Prostate gland (tissue), 2 donors: ENCODE results near the gene FOXP2. TPM values are rescaled to one million over a fixed set of nuclear protein-coding genes. Genes with fewer than 3 reads are reported as not detected.

ENCODE experiments used
- DNase-seq: peaks from one replicate; pipeline ENCODE4 v3.0.0-alpha.2; 2019; ENCODE audit warnings: low spot score
- H3K27ac ChIP-seq, 2 donors: fragments of 200-600 bp; sonication (generic); 2 replicates each; pipeline ENCODE4 v1.5.1; 2017 to 2019
- H3K27me3 ChIP-seq: fragments of 200-600 bp; sonication (generic); replicated peaks from 2 replicates; pipeline ENCODE4 v1.5.1; 2019; ENCODE audit not compliant: insufficient read depth
- H3K36me3 ChIP-seq, 2 donors: fragments of 200-600 bp; sonication (generic); 1 replicate in 1 of 2; 2 replicates in 1 of 2; pipeline versions ENCODE4 v1.5.1 to v1.8.1; 2017 to 2019
- H3K4me1 ChIP-seq: fragments of 200-600 bp; sonication (generic); replicated peaks from 2 replicates; pipeline ENCODE4 v1.5.1; 2019
- H3K4me3 ChIP-seq, 2 donors: fragments of 200-600 bp; sonication (generic); 2 replicates each; pipeline ENCODE4 v1.5.1; 2017 to 2019
- H3K9me3 ChIP-seq: fragments of 200-600 bp; sonication (generic); 2 replicates; pipeline ENCODE4 v1.5.1; 2017
- POLR2A ChIP-seq: fragments of 450-650 bp; IDR thresholded peaks from one replicate; pipeline ENCODE4 v1.6.1; 2016; ENCODE audit warnings: antibody characterized with exemption, mild to moderate bottlenecking
- POLR2AphosphoS5 ChIP-seq: sonication (generic); formaldehyde crosslinking; IDR thresholded peaks from one replicate; pipeline ENCODE4 v1.6.1; 2017; ENCODE audit warnings: antibody characterized with exemption
- WGBS: methylation state at CpG from one replicate; pipeline ENCODE4 v1.1.5; 2018; 5-methylcytosine and 5-hydroxymethylcytosine counted together
- intact Hi-C: fragments of 100-400 bp; cut with DNase I; formaldehyde crosslinking; loops from one replicate; pipeline ENCODE4 v1.14.2; 2022
- total RNA-seq, 2 donors: library from RNA; depleted of rRNA; stranded (reverse); fragments of >200 nt; gene quantifications; one replicate each; pipeline ENCODE4 v1.1.0, GENCODE V29; 2016
- TF ChIP-seq, protein P1 (sequence below), 4 experiments: fragments of 200-600 bp in 2 of 4; fragments of 450-650 bp in 2 of 4; sonication (generic) in 2 of 4; IDR thresholded peaks; 1 replicate in 3 of 4; 2 replicates in 1 of 4; pipeline ENCODE4 v1.5.1; 2016 to 2019; ENCODE audit warnings: antibody characterized with exemption in 4 of 4, mild to moderate bottlenecking in 2 of 4, moderate library complexity in 2 of 4

Gene FOXP2
- total RNA-seq, 2 donors from 2014 or later, result 4.9 to 5.6 TPM

DNA sequence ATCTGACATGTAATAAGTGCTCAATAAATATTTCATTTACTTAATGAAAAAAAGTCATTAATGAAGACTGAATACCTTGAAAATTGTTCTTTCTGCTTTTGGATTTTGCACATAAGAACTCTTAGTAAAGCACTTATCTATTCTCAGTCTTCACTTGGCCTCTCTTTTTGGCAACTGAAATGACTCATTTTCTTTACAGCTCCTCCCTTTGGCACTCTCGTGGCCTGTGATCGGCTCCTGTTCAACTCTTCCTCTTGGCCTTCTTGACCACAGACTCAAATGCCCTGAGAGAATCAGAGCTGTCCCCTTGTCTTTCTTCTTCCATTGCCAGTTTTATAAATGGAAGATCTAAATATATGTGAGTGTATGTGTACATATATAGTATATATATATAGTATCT lies 54.2 kb downstream of the FOXP2 start:
- intact Hi-C loops, result no loop called here
- Histone ChIP-seq H3K27me3 (no peaks in the 10 kb centered on the region), H3K27ac (no peak overlapping the region), H3K4me3 (no peak overlapping the region), H3K9me3 (no peaks in the 10 kb centered on the region), H3K4me1 (no peaks in the 10 kb centered on the region), H3K36me3 (no peaks in the 10 kb centered on the region)
- WGBS, result 81% methylated on average over 2 of the region's 2 CpGs
- TF ChIP-seq POLR2AphosphoS5 (no peak), POLR2A (no peak)
- TF ChIP-seq, protein P1, sequence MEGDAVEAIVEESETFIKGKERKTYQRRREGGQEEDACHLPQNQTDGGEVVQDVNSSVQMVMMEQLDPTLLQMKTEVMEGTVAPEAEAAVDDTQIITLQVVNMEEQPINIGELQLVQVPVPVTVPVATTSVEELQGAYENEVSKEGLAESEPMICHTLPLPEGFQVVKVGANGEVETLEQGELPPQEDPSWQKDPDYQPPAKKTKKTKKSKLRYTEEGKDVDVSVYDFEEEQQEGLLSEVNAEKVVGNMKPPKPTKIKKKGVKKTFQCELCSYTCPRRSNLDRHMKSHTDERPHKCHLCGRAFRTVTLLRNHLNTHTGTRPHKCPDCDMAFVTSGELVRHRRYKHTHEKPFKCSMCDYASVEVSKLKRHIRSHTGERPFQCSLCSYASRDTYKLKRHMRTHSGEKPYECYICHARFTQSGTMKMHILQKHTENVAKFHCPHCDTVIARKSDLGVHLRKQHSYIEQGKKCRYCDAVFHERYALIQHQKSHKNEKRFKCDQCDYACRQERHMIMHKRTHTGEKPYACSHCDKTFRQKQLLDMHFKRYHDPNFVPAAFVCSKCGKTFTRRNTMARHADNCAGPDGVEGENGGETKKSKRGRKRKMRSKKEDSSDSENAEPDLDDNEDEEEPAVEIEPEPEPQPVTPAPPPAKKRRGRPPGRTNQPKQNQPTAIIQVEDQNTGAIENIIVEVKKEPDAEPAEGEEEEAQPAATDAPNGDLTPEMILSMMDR (IDR thresholded peaks at IDR 0.05), result no peak
- DNase-seq, result no peak

DNA sequence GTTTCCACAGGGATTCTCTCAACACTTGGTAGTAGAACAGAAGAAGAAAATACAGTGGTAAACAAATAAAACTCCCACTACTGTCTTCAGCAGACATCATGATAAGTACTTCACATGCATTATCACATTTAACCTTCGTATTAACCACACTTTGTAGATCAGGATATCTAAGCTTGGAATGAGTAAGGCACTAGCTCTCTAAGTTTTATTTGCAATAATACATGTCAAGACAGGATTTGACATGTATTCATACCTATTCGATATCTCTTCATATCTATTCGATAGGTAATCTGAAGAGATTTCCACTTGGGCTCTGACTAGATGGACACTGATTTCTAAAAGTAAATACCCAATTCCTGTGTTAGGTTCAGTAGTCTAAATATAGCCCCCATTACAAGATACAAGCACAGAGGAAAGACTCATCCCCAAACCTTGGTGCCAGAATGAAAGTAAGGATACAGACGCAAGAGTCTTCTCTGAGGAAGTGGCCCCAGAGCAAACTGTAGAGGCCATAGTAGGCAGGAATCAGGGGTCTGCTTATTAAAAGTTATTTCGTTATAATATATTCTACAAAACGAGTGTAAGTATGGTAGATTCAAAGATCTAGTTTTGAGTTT lies 58.4 kb downstream of the FOXP2 start:
- no peaks in the 10 kb centered on the region for H3K9me3 ChIP-seq
- no peaks in the 10 kb centered on the region for H3K27me3 ChIP-seq
- no peak for DNase-seq
- H3K4me1 ChIP-seq, result no peaks in the 10 kb centered on the region
- TF ChIP-seq, protein P1 (IDR thresholded peaks at IDR 0.05), result no peak
- TF ChIP-seq POLR2A, result no peak
- TF ChIP-seq POLR2AphosphoS5, result no peak
- no peak overlapping the region for H3K27ac ChIP-seq
- WGBS, result 85% methylated on average over 6 of the region's 6 CpGs
- intact Hi-C loops, result no loop called here
- H3K4me3 ChIP-seq, result no peak overlapping the region
- H3K36me3 ChIP-seq, result no peaks in the 10 kb centered on the region

DNA sequence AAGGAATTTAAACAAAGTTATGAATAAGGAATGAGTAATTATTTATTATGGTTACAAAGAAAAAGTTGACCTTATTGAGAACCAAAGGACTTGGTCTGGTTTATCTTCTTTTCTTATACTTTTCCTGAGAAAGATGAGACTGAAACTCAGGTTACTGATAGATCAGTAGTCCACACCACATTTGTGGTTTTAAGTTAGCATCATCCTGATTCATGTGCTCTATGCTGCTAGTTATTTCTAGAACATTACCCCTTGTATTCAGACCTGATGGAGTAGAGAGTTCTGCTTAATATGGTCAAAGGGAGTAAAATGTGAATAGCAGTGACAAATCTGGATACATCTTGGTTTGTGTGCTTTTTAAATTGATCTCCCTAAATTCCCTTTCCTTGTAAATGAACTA lies 63.8 kb downstream of the FOXP2 start:
- Histone ChIP-seq H3K4me1 (no peaks in the 10 kb centered on the region), H3K27ac (no peak overlapping the region), H3K9me3 (no peaks in the 10 kb centered on the region), H3K4me3 (no peak overlapping the region), H3K36me3 (no peaks in the 10 kb centered on the region), H3K27me3 (no peaks in the 10 kb centered on the region)
- TF ChIP-seq POLR2A, result no peak
- TF ChIP-seq, protein P1 (IDR thresholded peaks at IDR 0.05), result no peak
- no peak for TF ChIP-seq POLR2AphosphoS5
- intact Hi-C loops, result no loop called here
- DNase-seq, result no peak

- 36% methylated on average over 2 of the region's 2 CpGs for WGBS
- Histone ChIP-seq H3K9me3 (no peaks in the 10 kb centered on the region), H3K36me3 (no peaks in the 10 kb centered on the region), H3K27me3 (no peaks in the 10 kb centered on the region), H3K4me3 (no peak overlapping the region), H3K27ac (no peak overlapping the region), H3K4me1 (no peaks in the 10 kb centered on the region)
- intact Hi-C loops, result no loop called here
- TF ChIP-seq POLR2AphosphoS5 (no peak), POLR2A (no peak)
- TF ChIP-seq, protein P1 (IDR thresholded peaks at IDR 0.05), result no peak
- no peak for DNase-seq
Measured at GRCh38 chr7:114481999-114482398, 67.4 kb downstream of the FOXP2 start.

- no peaks in the 10 kb centered on the region for H3K27me3 ChIP-seq
- no peak for DNase-seq
- no peak overlapping the region for H3K27ac ChIP-seq
- intact Hi-C loops, result no loop called here
- H3K4me1 ChIP-seq, result no peaks in the 10 kb centered on the region
- WGBS, result 88% methylated on average over 2 of the region's 2 CpGs
- no peaks in the 10 kb centered on the region for H3K9me3 ChIP-seq
- H3K4me3 ChIP-seq, result no peak overlapping the region
- no peak for TF ChIP-seq POLR2A
- TF ChIP-seq, protein P1 (IDR thresholded peaks at IDR 0.05), result no peak
- H3K36me3 ChIP-seq, result no peaks in the 10 kb centered on the region
Measured at GRCh38 chr7:114484226-114484625, 69.6 kb downstream of the FOXP2 start.
